SK-N-SH (cell line): Measurements from ENCODE around the gene MACROD2. TPM values are rescaled to one million over a fixed set of nuclear protein-coding genes. Genes with fewer than 3 reads are reported as not detected.

Source experiments
- CTCF ChIA-PET: fragments of 300-600, 350-600 bp; formaldehyde crosslinking; extraction: SDS; loops from one replicate; lab custom pipeline; 2021; lab: Yijun Ruan, JAX
- POLR2A ChIA-PET: fragments of 350-600 bp; sonication (Branson Sonifier 250); formaldehyde crosslinking; extraction: SDS; loops from one replicate; lab custom pipeline; 2020; ENCODE audit warnings: antibody characterized with exemption, inconsistent platforms; lab: Yijun Ruan, JAX
- DNase-seq: peaks from one replicate; pipeline ENCODE4 v3.0.0; 2012
- H2AFZ ChIP-seq: fragments of 200-600 bp; sonication (generic); 2 replicates; pipeline ENCODE4 v1.8.1; 2016; ENCODE audit warnings: antibody characterized with exemption, mild to moderate bottlenecking, low read depth
- H3F3A ChIP-seq: fragments of 200-600 bp; sonication (generic); replicated peaks from 2 replicates; pipeline ENCODE3; 2016; ENCODE audit warnings: antibody characterized with exemption, mild to moderate bottlenecking; ENCODE audit not compliant: insufficient read depth
- H3K27ac ChIP-seq, 2 experiments: fragments of 200-500 bp in 1 of 2; fragments of 200-600 bp in 1 of 2; sonication (Bioruptor generic) in 1 of 2; sonication (generic), shearing (Covaris generic) in 1 of 2; 2 replicates each; pipeline versions ENCODE4 v1.5.1 to v1.6.1; 2014 to 2016; ENCODE audit warnings: low read depth in 2 of 2, inconsistent platforms in 1 of 2, low read length in 1 of 2, mild to moderate bottlenecking in 1 of 2, mixed read lengths in 1 of 2
- H3K27me3 ChIP-seq: fragments of 200-600 bp; sonication (generic), shearing (Covaris generic); 2 replicates; pipeline ENCODE4 v1.6.1; 2016; ENCODE audit warnings: mixed run types; ENCODE audit not compliant: insufficient read depth
- H3K36me3 ChIP-seq, 2 experiments: fragments of 200-500 bp in 1 of 2; fragments of 200-600 bp in 1 of 2; sonication (Bioruptor generic) in 1 of 2; sonication (generic) in 1 of 2; replicated peaks in 1 of 2; 2 replicates each; pipeline versions ENCODE3 to v1.5.1; 2014 to 2016; ENCODE audit warnings: low read length in 1 of 2, mild to moderate bottlenecking in 1 of 2; ENCODE audit not compliant: insufficient read depth in 2 of 2, control insufficient read depth in 1 of 2
- H3K4me1 ChIP-seq, 2 experiments: fragments of 200-500 bp in 1 of 2; fragments of 200-600 bp in 1 of 2; sonication (Bioruptor generic) in 1 of 2; sonication (generic), shearing (Covaris generic) in 1 of 2; 2 replicates each; pipeline versions ENCODE4 v1.5.1 to v1.6.1; 2014 to 2016; ENCODE audit warnings: low read depth in 1 of 2, low read length in 1 of 2, mixed run types in 1 of 2; ENCODE audit not compliant: insufficient read depth in 2 of 2, control insufficient read depth in 1 of 2
- H3K4me2 ChIP-seq: fragments of 200-600 bp; sonication (generic), shearing (Covaris generic); 2 replicates; pipeline ENCODE4 v1.6.1; 2017; ENCODE audit warnings: mixed run types
- H3K4me3 ChIP-seq, 2 experiments: fragments of 200-500 bp in 1 of 2; fragments of 200-600 bp in 1 of 2; sonication (Bioruptor generic) in 1 of 2; sonication (generic), shearing (Covaris generic) in 1 of 2; 2 replicates each; pipeline versions ENCODE4 v1.5.1 to v1.8.1; 2014 to 2016; ENCODE audit warnings: low read depth in 2 of 2, inconsistent platforms in 1 of 2, low read length in 1 of 2, mild to moderate bottlenecking in 1 of 2, mixed read lengths in 1 of 2, moderate library complexity in 1 of 2
- H3K79me2 ChIP-seq: fragments of 200-600 bp; sonication (generic); 2 replicates; pipeline ENCODE4 v1.8.1; 2017; ENCODE audit warnings: mild to moderate bottlenecking; ENCODE audit not compliant: insufficient read depth
- H3K9ac ChIP-seq: fragments of 200-600 bp; sonication (generic); 2 replicates; pipeline ENCODE4 v1.6.1; 2017; ENCODE audit warnings: mixed run types
- H3K9me2 ChIP-seq: fragments of 200-600 bp; sonication (generic); 2 replicates; pipeline ENCODE4 v1.6.1; 2017; ENCODE audit warnings: mixed run types
- H3K9me3 ChIP-seq: fragments of 200-600 bp; sonication (generic); 2 replicates; pipeline ENCODE4 v1.6.1; 2017; ENCODE audit warnings: mixed run types, mild to moderate bottlenecking, moderate library complexity
- H4K20me1 ChIP-seq: fragments of 200-600 bp; sonication (generic); 2 replicates; pipeline ENCODE4 v1.6.1; 2017; ENCODE audit warnings: mild to moderate bottlenecking, mixed run types; ENCODE audit not compliant: insufficient read depth
- FOXM1 ChIP-seq: IDR thresholded peaks from 2 replicates; pipeline ENCODE4 v1.4.0; 2012; ENCODE audit warnings: low read depth, mild to moderate bottlenecking
- GABPA ChIP-seq: IDR thresholded peaks from 2 replicates; pipeline ENCODE4 v1.4.0; 2012; ENCODE audit warnings: low read depth, mild to moderate bottlenecking
- GATA2 ChIP-seq: sonication (generic); formaldehyde crosslinking; IDR thresholded peaks from 2 replicates; pipeline ENCODE4 v1.5.0; 2020; ENCODE audit warnings: mild to moderate bottlenecking, missing genetic modification reagents
- IRF3 ChIP-seq: fragments of 150-350 bp; IDR thresholded peaks from 2 replicates; pipeline ENCODE4 v1.6.1; 2016; ENCODE audit warnings: mild to moderate bottlenecking, low read depth, low read length
- MAX ChIP-seq: IDR thresholded peaks from 2 replicates; pipeline ENCODE4 v1.4.0; 2012; ENCODE audit warnings: low read depth
- MEF2A ChIP-seq: IDR thresholded peaks from 2 replicates; pipeline ENCODE4 v1.4.0; 2012; ENCODE audit warnings: low read depth, borderline replicate concordance
- MXI1 ChIP-seq: IDR thresholded peaks from 2 replicates; pipeline ENCODE4 v1.6.1; 2012; ENCODE audit warnings: mild to moderate bottlenecking, low read depth, low read length, improper control_type of control experiment
- RAD21 ChIP-seq: IDR thresholded peaks from 2 replicates; pipeline ENCODE4 v1.6.1; 2012; ENCODE audit warnings: mild to moderate bottlenecking, low read length
- RFX5 ChIP-seq: IDR thresholded peaks from 2 replicates; pipeline ENCODE4 v1.6.1; 2012; ENCODE audit warnings: mild to moderate bottlenecking, improper control_type of control experiment, low read length
- RXRA ChIP-seq: IDR thresholded peaks from 2 replicates; pipeline ENCODE4 v1.4.0; 2012; ENCODE audit warnings: low read depth, mild to moderate bottlenecking, borderline replicate concordance
- SMC3 ChIP-seq: IDR thresholded peaks from 2 replicates; pipeline ENCODE4 v1.6.1; 2012; ENCODE audit warnings: low read depth, low read length, improper control_type of control experiment
- TEAD4 ChIP-seq: IDR thresholded peaks from 2 replicates; pipeline ENCODE4 v1.4.0; 2012; ENCODE audit warnings: mild to moderate bottlenecking, borderline replicate concordance; ENCODE audit not compliant: insufficient read depth
- USF2 ChIP-seq: fragments of 150-350 bp; IDR thresholded peaks from 2 replicates; pipeline ENCODE4 v1.6.1; 2017; ENCODE audit warnings: antibody characterized with exemption, low read length, low read depth, borderline replicate concordance
- WGBS: methylation state at CpG from one replicate; pipeline ENCODE4 v1.1.6; 2017; ENCODE audit warnings: low lambda C conversion rate; 5-methylcytosine and 5-hydroxymethylcytosine counted together
- polyA plus RNA-seq, 3 experiments: library from polyadenylated mRNA; depleted of rRNA; stranded (reverse); fragments of >200 nt; gene quantifications; 2 replicates each; pipeline ENCODE4 v1.2.3, GENCODE V29; 2012

Gene MACROD2
- polyA plus RNA-seq, 1 of the 3 experiments (the other 2 are of a cell fraction): 0.33 TPM

- WGBS: 80% methylated on average over 4 of the region's 4 CpGs
- CTCF ChIA-PET: interaction anchor here (1.1 to 1.2 kb wide), 2 partner anchors 22 to 277 kb away, joined by 3 read pairs; no protein-coding TSS in a partner anchor
- POLR2A ChIA-PET: no interaction called here
Observed at GRCh38 chr20:14049111-14049510, 53.8 kb downstream of the MACROD2 start.

GRCh38 chr20:14051454-14051853, 56.1 kb downstream of the MACROD2 start:
- H2AFZ ChIP-seq: no peak overlapping the region

More at GRCh38 chr20:14049111-14049510, 53.8 kb downstream of the MACROD2 start:
- Histone ChIP-seq H3K27ac (no peak overlapping the region), H3K9me2 (no peaks in the 10 kb centered on the region), H4K20me1 (no peaks in the 10 kb centered on the region), H3K9ac (no peak overlapping the region), H3K4me1 (no peaks in the 10 kb centered on the region), H3K79me2 (no peaks in the 10 kb centered on the region), H3K27me3 (no peaks in the 10 kb centered on the region), H3K9me3 (no peaks in the 10 kb centered on the region), H3K36me3 (no peaks in the 10 kb centered on the region), H2AFZ (no peak overlapping the region), H3K4me2 (no peak overlapping the region), H3F3A (no peaks in the 10 kb centered on the region), H3K4me3 (no peak overlapping the region)
- no peak for DNase-seq
- no peak for TF ChIP-seq GABPA

More at GRCh38 chr20:14051454-14051853, 56.1 kb downstream of the MACROD2 start:
- ChIA-PET POLR2A (no interaction called here), CTCF (no interaction called here)
- no peaks in the 10 kb centered on the region for H3K27me3 ChIP-seq
- no peaks in the 10 kb centered on the region for H3F3A ChIP-seq
- no peaks in the 10 kb centered on the region for H3K36me3 ChIP-seq
- H3K9me3 ChIP-seq: no peaks in the 10 kb centered on the region
- no peaks in the 10 kb centered on the region for H3K4me1 ChIP-seq
- no peaks in the 10 kb centered on the region for H4K20me1 ChIP-seq
- H3K9ac ChIP-seq: no peak overlapping the region
- no peaks in the 10 kb centered on the region for H3K9me2 ChIP-seq
- 78% methylated on average over 1 of the region's 1 CpG for WGBS
- H3K27ac ChIP-seq: no peak overlapping the region
- H3K4me2 ChIP-seq: no peak overlapping the region
- TF ChIP-seq RXRA (no peak), RAD21 (no peak), FOXM1 (no peak), MEF2A (no peak), GATA2 (CRISPR knock-in tag) (no peak), IRF3 (no peak), GABPA (no peak), TEAD4 (no peak), SMC3 (no peak), MXI1 (no peak), USF2 (no peak), MAX (no peak), RFX5 (no peak)
- no peaks in the 10 kb centered on the region for H3K79me2 ChIP-seq
- no peak overlapping the region for H3K4me3 ChIP-seq
- no peak for DNase-seq
